GM18951 (cell line): Measurements from ENCODE around the gene MYH15.

Source experiments
- POLR2A ChIP-seq: IDR thresholded peaks from 4 replicates; pipeline ENCODE4 v1.6.1; 2011; ENCODE audit warnings: mild to moderate bottlenecking; ENCODE audit not compliant: insufficient read length, insufficient read depth; ENCODE audit errors: extremely low read depth
- in situ Hi-C: fragments of 300-500 bp; cut with MboI; formaldehyde crosslinking; loops from one replicate; pipeline ENCODE4 v1.12.0; 2022; ENCODE audit warnings: low sequenced_read_pairs, mixed read lengths, inconsistent platforms; ENCODE audit not compliant: unreplicated experiment

The MYH15 gene

DNA sequence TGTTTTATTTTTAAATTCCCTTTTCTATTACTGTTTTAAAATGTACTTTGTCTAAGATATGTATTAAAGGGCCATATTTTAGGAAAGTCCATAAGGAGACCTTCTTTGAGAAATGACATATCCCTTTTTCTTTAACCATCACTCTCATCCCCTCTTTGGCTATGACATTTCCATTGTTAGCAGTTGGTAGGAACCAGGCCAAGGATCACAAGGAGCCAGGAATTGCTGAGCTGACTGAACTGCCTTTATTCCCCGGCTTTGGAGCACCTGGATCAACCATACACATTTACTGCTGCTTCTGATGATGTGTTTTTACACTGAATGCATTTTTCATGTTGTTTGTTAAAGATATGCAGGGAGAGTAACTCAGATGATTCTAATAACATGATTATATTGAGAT is 134.4 kb downstream of the MYH15 start:
- in situ Hi-C loops = no loop called here
- no peak for TF ChIP-seq POLR2A

DNA sequence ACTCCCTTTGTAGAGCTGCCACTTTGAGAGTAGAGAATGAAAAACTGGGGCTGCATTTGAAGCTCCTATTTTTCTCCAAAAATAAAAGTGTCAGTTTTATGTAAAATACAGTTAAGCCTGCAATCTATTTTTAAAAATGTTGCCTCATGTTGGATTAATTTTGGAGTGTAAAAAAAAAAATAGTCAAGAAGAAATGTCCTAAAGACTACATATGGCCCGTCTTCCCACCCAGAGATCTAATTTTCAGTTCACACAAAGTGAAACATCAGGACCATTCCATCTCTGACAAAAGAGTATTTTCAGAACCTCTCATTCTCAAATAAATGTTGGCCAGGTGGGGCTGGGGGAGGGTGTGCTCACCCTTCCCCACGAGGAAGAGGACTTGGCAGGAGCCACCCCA is 151.4 kb downstream of the MYH15 start:
- no peak for TF ChIP-seq POLR2A
- in situ Hi-C loops = no loop called here

DNA sequence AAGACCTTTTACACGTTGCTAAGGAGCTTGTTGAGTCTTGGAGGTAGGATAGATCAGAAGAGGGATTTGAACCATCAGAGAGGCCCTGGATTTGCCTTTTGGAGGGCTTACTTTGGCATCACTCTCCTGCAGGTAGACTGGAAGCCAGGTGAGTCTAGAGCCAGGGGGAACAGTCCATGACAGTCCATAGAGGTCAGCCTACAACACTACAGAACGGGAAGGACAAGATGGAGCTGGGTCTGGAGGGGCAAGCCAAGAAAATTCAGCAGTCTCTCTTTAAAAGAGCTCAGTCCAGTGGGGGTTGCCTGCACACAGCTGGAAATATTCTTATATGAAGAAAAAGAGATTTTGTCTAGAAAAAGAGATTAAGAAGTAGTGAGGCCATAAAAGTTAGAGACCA is 153.4 kb downstream of the MYH15 start:
- TF ChIP-seq POLR2A = no peak
- in situ Hi-C loops = no loop called here

DNA sequence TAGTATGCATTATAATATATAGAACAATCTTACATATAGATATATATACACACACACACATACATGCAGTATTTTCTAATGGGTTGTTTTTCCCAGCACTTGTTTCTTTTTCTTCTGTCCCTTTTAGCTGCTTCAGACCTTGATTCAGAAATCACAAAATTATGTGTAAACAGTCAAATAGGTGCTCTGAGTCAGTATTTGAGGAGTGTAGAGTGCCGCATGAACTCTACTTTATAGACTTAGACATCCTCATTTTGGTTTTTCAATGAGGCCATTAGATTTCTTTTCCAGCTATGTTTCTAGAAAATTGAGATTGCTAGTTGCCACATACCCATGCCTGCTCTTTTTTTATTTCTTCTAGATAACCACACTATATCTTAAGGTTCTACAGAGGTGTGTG is 155.8 kb downstream of the MYH15 start:
- TF ChIP-seq POLR2A = no peak
- in situ Hi-C loops = no loop called here

DNA sequence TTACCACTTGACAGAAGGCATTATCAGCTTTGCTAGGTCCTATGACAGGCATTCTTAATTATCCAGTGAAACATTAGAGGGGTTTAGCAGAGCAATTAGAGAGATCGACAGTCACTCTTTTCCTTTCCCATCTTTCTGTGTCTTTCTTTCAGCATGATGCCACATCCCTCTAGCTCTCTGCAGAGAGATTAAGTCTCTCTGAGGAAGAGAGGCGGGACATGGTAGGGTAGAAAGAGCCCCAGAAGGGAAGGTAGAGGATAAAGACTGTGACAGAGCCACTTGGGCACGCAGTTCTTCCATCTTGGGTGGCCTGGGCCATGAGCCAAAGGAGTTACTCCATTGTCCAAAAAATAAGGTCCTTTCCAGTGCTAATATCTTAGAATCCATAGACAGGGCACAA is 158.2 kb downstream of the MYH15 start:
- in situ Hi-C loops = no loop called here
- no peak for TF ChIP-seq POLR2A

DNA sequence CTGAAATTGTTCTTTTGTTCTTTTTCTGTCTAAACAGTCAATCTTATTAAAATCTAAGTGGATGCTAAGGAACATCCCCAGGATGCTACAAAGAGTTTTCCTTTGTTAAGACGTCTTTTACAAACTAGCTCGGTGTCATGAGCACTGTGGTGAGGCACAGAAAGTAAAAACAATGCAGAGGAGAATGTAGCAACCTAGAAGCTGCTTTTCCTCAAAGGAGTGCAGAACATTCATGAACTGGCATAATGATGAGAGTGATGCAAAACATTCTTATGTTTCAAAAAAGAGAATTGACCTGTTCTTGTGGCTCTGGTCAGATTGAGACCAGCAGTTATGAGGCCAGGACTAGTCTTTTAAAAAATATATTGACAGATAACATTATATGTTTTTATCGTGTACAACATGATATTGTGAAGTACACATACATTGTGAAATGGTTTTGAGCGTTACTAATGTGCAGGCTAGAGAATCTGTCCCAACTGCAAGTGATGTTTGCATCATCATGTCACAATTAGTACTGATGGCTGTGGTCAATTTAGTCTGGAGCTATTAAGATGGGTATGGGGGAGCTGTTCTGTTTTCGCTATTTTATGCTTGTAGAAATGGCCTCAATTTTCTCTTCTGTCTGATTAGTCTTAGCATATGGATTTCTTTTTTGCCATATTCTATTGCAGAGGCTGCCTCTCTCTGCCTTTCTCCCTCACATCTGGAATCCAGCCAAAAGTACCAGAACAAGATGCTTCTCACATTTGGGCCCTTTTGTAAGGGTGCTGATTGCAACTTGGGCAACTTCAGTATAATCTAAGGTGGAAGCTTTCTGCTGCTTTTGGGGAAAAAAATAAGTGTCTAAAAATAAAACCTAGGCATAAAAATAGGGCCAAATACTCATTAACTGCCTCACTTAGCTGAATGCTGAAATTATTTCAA is 163.8 kb downstream of the MYH15 start:
- TF ChIP-seq POLR2A = no peak
- in situ Hi-C loops = no loop called here

DNA sequence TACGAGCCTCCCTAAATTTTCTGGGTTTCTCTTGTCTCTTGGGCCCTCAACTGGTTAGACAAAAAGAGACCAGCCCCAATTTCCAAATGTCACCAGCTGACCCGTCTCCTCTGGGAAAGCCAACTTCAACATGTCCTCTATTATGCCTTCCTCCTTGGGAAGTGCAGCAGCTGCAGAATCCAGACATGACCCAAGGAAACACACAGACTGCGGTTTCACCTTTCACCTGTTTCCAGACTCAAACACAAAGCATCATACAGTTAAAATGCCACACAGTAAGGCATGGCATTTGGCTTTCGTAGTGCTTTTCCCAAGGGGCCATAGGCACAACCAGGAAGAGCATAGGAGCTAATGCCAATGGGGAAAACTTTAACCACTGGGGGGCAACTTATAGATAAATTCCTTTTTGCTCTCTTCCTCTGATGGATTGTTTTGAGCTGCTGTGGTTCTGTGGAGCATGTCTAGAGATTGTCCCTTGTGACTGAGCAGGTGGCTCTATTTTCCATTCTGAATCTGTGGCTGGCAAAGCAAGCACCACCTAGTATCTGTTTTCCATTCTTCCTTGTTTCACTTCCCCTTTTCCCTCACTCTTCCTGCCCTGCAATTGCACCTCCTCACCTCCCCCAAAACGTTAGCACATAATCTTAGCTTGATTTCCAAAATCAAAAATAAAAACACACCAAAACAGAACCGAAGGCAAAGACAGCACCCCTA is 164.7 kb downstream of the MYH15 start:
- TF ChIP-seq POLR2A = no peak
- in situ Hi-C loops = no loop called here

DNA sequence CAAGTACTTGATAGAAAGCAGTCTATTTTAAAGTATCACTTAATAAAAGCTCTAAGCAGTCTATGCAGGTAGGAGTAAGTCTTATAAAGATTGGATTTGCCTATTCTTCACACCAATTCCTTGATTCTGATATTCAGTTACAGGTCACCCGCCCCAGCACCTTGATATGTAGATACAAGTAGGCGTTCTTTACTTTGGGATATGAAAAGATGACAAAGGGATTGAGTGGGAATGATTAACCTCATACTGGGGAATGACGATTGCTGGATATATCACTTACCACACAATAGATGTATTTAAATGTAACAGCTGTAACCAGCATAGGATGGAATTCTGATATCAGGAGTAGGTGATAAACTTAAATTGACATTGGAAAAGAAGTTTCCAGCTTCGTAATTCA is 166.9 kb downstream of the MYH15 start:
- in situ Hi-C loops = no loop called here

DNA sequence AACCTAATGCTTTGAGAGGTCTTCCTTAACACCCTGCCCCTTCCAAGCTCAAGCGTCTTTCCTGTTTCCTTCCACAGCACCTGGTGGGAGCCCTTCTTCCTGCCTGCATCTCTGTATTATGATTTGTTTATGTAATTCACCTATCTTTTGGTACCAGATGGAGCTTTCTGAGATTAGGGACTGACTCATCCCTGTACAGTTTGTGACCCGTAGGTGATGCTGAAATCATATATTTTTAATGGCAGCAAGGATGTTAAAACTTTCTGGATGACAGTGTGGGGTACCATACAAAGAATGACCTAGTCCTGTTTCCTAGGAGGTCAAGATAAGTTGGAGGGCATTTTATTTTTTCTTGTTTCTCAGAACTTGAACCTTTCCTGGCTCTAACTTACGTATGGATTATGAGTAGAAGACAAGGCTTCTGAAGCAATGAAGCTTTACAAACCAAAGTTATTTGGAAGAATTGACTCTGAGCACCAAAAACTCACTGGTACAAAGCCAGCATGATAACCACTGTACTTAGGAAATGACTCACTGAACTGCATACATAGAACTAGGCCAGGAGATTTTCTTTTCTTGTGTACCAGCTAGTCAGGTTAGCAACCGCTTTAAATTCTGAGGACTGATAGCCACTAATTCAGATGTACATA is 167.4 kb downstream of the MYH15 start:
- no peak for TF ChIP-seq POLR2A
- in situ Hi-C loops = no loop called here

More for the DNA sequence above, 166.9 kb downstream of the MYH15 start:
- no peak for TF ChIP-seq POLR2A

DNA sequence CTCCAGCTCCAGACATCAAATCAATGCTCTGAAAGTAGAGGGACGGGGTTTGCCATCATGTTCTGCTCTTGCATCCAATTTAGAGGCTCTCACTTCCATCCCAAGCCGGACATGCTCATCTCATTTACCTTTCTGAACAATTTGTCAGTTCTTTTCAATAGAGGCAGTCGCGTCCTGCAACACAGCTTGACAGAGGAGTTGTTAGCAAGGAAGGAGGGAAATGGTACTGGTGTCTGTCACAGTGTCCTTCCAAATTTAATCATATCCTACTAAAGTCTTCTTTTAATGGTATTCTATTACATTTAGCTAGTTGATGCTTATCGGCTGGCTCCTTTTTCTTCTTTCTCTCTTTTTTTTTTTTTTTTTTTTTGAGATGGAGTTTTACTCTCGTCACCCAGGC is 168.5 kb downstream of the MYH15 start:
- in situ Hi-C loops = no loop called here
- TF ChIP-seq POLR2A = no peak

DNA sequence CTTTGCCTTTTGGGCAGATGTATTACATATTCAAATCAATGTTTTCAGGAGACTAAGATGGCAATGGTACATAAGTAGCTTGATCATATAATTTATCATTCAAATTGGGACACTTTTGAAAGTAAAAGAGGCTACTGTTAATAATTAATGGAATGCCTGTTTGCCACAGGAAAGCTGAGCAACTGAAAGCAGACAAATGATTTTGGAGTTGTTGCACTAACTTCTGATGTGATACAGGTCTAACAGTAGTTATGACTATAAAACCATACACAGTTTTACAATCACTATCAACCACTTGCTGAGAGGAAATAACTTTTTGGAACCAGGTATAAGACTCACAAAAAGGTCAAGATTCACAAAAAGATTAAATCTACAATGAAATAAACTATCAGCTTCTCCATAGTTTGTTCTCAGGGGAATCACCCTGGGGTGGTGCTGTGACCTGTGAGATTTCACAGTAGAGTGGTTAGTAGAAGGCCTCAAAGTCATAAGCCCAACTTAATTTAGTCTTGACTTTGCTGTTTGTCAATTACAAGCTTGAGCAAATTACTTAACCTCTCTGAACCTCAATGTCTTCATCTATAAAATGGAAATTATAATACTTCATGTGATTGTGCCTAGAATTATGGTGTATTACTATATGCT is 171.4 kb downstream of the MYH15 start:
- in situ Hi-C loops = no loop called here
- no peak for TF ChIP-seq POLR2A

DNA sequence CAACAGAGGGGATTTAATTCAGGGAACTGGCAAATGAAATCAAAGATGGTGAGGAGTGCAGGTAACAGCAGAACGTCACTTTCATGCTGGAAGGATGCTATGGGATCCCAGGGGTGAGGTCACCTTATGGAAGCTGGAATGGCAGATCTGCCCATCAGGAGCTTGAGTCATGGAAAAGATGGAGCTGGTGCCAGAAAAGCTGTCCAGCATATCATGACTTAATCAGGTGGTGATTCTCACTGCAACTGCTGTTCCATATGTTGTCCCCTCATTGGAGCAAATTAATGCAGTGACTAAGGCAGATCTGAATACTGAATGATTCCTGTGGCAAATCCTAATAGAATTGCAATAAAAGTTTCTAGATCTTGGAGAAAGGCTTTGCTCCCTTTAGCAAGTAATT is 175.7 kb downstream of the MYH15 start:
- TF ChIP-seq POLR2A = no peak
- in situ Hi-C loops = no loop called here

DNA sequence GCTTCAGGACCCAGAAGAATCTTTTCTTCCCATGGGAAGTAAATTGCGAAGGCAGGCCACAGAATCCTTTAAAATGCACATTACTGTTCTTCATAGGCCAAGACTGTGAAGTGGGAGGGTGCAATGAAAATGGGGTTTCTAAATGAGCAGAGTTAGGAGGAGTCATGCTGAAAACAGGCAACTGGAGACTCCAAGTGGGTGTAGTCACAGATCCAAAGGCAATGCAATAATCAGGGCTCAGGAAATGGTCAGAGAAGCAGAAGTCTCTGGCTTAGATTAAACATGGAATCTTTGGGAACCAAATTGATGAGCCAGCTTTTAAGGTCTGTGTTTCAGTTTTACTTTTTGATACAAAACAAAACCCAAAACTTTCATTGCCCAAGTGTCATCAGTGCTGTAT is 176.4 kb downstream of the MYH15 start:
- TF ChIP-seq POLR2A = no peak
- in situ Hi-C loops = no loop called here
